ENCODE measurements around the gene MAP6D1.

The MAP6D1 gene

GRCh38 chr3:183774631-183775030 is 50.7 kb downstream of the MAP6D1 start:
- H3K4me3 Mint-ChIP-seq: no peak overlapping the region
- TF ChIP-seq CTCF (IDR thresholded peaks at IDR 0.05): no peak
- DNase-seq: no peak
- H3K27ac Mint-ChIP-seq: no peak overlapping the region
- H3K9me3 Mint-ChIP-seq: no peaks in the 10 kb centered on the region
- no peaks in the 10 kb centered on the region for H3K4me1 Mint-ChIP-seq
- no peaks in the 10 kb centered on the region for H3K27me3 Mint-ChIP-seq (ENCODE audit: low read depth, poor library complexity)
- H3K36me3 Mint-ChIP-seq (ENCODE audit: low read depth): peaks cover 86% of the 10 kb centered on the region

DNA sequence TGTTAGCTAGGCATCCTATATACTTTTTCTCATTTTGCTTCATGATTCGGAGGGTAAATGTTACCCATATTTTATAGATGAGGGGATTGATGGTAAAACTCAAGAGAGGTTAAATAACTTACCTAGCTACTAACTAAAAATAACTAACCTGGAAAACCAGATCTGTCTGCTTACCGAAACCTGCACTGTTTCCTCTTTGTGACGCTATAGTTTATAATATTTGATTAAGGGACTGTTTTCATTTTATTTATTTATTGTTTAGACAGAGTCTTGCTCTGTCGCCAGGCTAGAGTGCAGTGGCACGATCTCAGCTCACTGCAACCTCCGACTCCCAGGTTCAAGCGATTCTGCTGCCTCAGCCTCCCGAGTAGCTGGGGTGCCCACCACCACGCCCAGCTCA is 55.9 kb downstream of the MAP6D1 start:
- peaks cover 68% of the 10 kb centered on the region for H3K36me3 Mint-ChIP-seq (ENCODE audit: low read depth)
- TF ChIP-seq CTCF (IDR thresholded peaks at IDR 0.05): no peak
- H3K4me3 Mint-ChIP-seq: no peak overlapping the region
- peaks cover 2% of the 10 kb centered on the region for H3K27me3 Mint-ChIP-seq (ENCODE audit: low read depth, poor library complexity)
- H3K27ac Mint-ChIP-seq: no peak overlapping the region
- no peak for DNase-seq
- no peaks in the 10 kb centered on the region for H3K4me1 Mint-ChIP-seq
- H3K9me3 Mint-ChIP-seq: no peaks in the 10 kb centered on the region

- peaks cover 2% of the 10 kb centered on the region for H3K27me3 Mint-ChIP-seq (ENCODE audit: low read depth, poor library complexity)
- no peak overlapping the region for H3K4me3 Mint-ChIP-seq
- no peaks in the 10 kb centered on the region for H3K4me1 Mint-ChIP-seq
- H3K27ac Mint-ChIP-seq: no peak overlapping the region
- no peak for TF ChIP-seq CTCF (IDR thresholded peaks at IDR 0.05)
- no peaks in the 10 kb centered on the region for H3K9me3 Mint-ChIP-seq
- H3K36me3 Mint-ChIP-seq (ENCODE audit: low read depth): peaks cover 63% of the 10 kb centered on the region
- DNase-seq: no peak
These were observed 57.3 kb downstream of the MAP6D1 start for GRCh38 chr3:183768114-183768513.

GRCh38 chr3:183766745-183767606 is 58.4 kb downstream of the MAP6D1 start:
- Mint-ChIP-seq H3K4me3 (no peak overlapping the region), H3K4me1 (no peaks in the 10 kb centered on the region), H3K9me3 (no peaks in the 10 kb centered on the region), H3K36me3 (ENCODE audit: low read depth) (peaks cover 61% of the 10 kb centered on the region), H3K27ac (no peak overlapping the region), H3K27me3 (ENCODE audit: low read depth, poor library complexity) (peaks cover 2% of the 10 kb centered on the region)
- peak; percentile 66 for TF ChIP-seq CTCF (IDR thresholded peaks at IDR 0.05)
- peak; percentile 69 for DNase-seq

- no peak overlapping the region for H3K4me3 Mint-ChIP-seq
- H3K9me3 Mint-ChIP-seq: no peaks in the 10 kb centered on the region
- H3K27me3 Mint-ChIP-seq (ENCODE audit: low read depth, poor library complexity): peaks cover 2% of the 10 kb centered on the region
- peaks cover 64% of the 10 kb centered on the region for H3K36me3 Mint-ChIP-seq (ENCODE audit: low read depth)
- DNase-seq: no peak
- H3K27ac Mint-ChIP-seq: no peak overlapping the region
- TF ChIP-seq CTCF (IDR thresholded peaks at IDR 0.05): no peak
- no peaks in the 10 kb centered on the region for H3K4me1 Mint-ChIP-seq
These were observed 59.3 kb downstream of the MAP6D1 start for GRCh38 chr3:183766107-183766506.

All from nephron progenitor cell (in vitro differentiated cells).